ENCODE data around the gene SH3PXD2B.

GRCh38 chr5:172342918-172343317 lies 111.4 kb downstream of the SH3PXD2B start:
- TF ChIP-seq CTCF (conservative IDR thresholded peaks at IDR 0.05; ENCODE audit: low read length) (no peak), EZH2phosphoT487 (IDR thresholded peaks at IDR 0.05; ENCODE audit: borderline replicate concordance, low read depth, low read length) (no peak)
